Sigmoid colon (tissue), 4 donors: ENCODE measurements around the gene ARHGEF1.

Experiments
- CTCF ChIP-seq, 4 experiments: fragments of 450-650 bp in 3 of 4; fragments of 200-600 bp in 1 of 4; IDR thresholded peaks; one replicate each; pipeline ENCODE4 v1.5.1; 2016 to 2019; ENCODE audit warnings: antibody characterized with exemption in 4 of 4, mild to moderate bottlenecking in 3 of 4, moderate library complexity in 2 of 4
- EP300 ChIP-seq, 4 donors: sonication (generic); formaldehyde crosslinking; IDR thresholded peaks; one replicate each; pipeline ENCODE4 v1.6.1; 2017; ENCODE audit warnings: antibody characterized with exemption in 4 of 4
- POLR2A ChIP-seq, 2 donors: fragments of 450-650 bp; IDR thresholded peaks; one replicate each; pipeline ENCODE4 v1.6.1; 2016; ENCODE audit warnings: antibody characterized with exemption in 2 of 2, mild to moderate bottlenecking in 2 of 2, moderate library complexity in 2 of 2
- POLR2AphosphoS5 ChIP-seq, 4 donors: sonication (generic); formaldehyde crosslinking; IDR thresholded peaks; one replicate each; pipeline ENCODE4 v1.6.1; 2017; ENCODE audit warnings: antibody characterized with exemption in 4 of 4

- no peak for TF ChIP-seq CTCF (IDR thresholded peaks at IDR 0.05)
- TF ChIP-seq POLR2A (IDR thresholded peaks at IDR 0.05) = no peak
- no peak for TF ChIP-seq EP300 (IDR thresholded peaks at IDR 0.05)
- TF ChIP-seq POLR2AphosphoS5 (IDR thresholded peaks at IDR 0.05) = no peak
These were observed 20.4 kb downstream of the ARHGEF1 start for GRCh38 chr19:41903193-41903953.
